Liver (tissue), 9 donors: ENCODE results near the gene INTS3. TPM values are rescaled to one million over a fixed set of nuclear protein-coding genes. Genes with fewer than 3 reads are reported as not detected.

Source experiments
- DNase-seq: peaks from one replicate; pipeline ENCODE4 v3.0.0-alpha.2; 2017; ENCODE audit warnings: low spot score
- H3K27ac ChIP-seq, 2 donors: one replicate each; pipeline ENCODE4 v1.7.0; 2013; ENCODE audit warnings: inconsistent platforms in 2 of 2, low read length in 2 of 2, control low read depth in 1 of 2, low read depth in 1 of 2, mild to moderate bottlenecking in 1 of 2
- H3K27me3 ChIP-seq, 4 donors: one replicate each; pipeline versions ENCODE4 v1.6.1 to v1.7.0; 2013; ENCODE audit warnings: low read length in 3 of 4, inconsistent platforms in 1 of 4, mild to moderate bottlenecking in 1 of 4, moderate library complexity in 1 of 4; ENCODE audit not compliant: control insufficient read depth in 4 of 4, insufficient read depth in 4 of 4
- H3K36me3 ChIP-seq, 4 donors: one replicate each; pipeline versions ENCODE4 v1.6.1 to v1.7.0; 2013; ENCODE audit warnings: low read length in 3 of 4, mild to moderate bottlenecking in 3 of 4, low read depth in 1 of 4, moderate library complexity in 1 of 4; ENCODE audit not compliant: control insufficient read depth in 4 of 4, insufficient read depth in 3 of 4
- H3K4me1 ChIP-seq, 4 donors: one replicate each; pipeline versions ENCODE4 v1.6.1 to v1.7.0; 2013; ENCODE audit warnings: low read length in 3 of 4, mild to moderate bottlenecking in 3 of 4, moderate library complexity in 1 of 4; ENCODE audit not compliant: control insufficient read depth in 4 of 4, insufficient read depth in 4 of 4
- H3K4me3 ChIP-seq, 3 donors: one replicate each; pipeline versions ENCODE4 v1.6.1 to v1.7.0; 2013; ENCODE audit warnings: low read length in 3 of 3, control low read depth in 1 of 3, low read depth in 1 of 3, mild to moderate bottlenecking in 1 of 3
- H3K9ac ChIP-seq, 2 donors: one replicate each; pipeline ENCODE4 v1.7.0; 2013; ENCODE audit warnings: low read length in 2 of 2, mild to moderate bottlenecking in 2 of 2, moderate library complexity in 2 of 2, control low read depth in 1 of 2, low read depth in 1 of 2
- H3K9me3 ChIP-seq, 4 donors: one replicate each; pipeline versions ENCODE4 v1.6.1 to v1.7.0; 2013; ENCODE audit warnings: low read length in 3 of 4; ENCODE audit not compliant: control insufficient read depth in 4 of 4
- ATF3 ChIP-seq: IDR thresholded peaks from 2 replicates; pipeline ENCODE4 v1.6.1; 2016; ENCODE audit warnings: antibody characterized with exemption
- FOXA1 ChIP-seq: IDR thresholded peaks from 2 replicates; pipeline ENCODE4 v1.6.1; 2016; ENCODE audit warnings: antibody characterized with exemption
- FOXA2 ChIP-seq: IDR thresholded peaks from 2 replicates; pipeline ENCODE4 v1.6.1; 2016; ENCODE audit warnings: antibody characterized with exemption
- GABPA ChIP-seq, 2 donors: IDR thresholded peaks in 1 of 2; conservative IDR thresholded peaks in 1 of 2; 2 replicates each; pipeline ENCODE4 v1.6.1; 2016; ENCODE audit warnings: antibody characterized with exemption in 2 of 2, mild to moderate bottlenecking in 1 of 2, moderate library complexity in 1 of 2
- HNF4G ChIP-seq: IDR thresholded peaks from 2 replicates; pipeline ENCODE4 v1.6.1; 2016; ENCODE audit warnings: antibody characterized with exemption
- JUND ChIP-seq, 2 donors: IDR thresholded peaks; 2 replicates each; pipeline ENCODE4 v1.6.1; 2016; ENCODE audit warnings: antibody characterized with exemption in 2 of 2
- NR2F2 ChIP-seq: IDR thresholded peaks from 2 replicates; pipeline ENCODE4 v1.6.1; 2016; ENCODE audit warnings: antibody characterized with exemption
- RAD21 ChIP-seq, 2 donors: IDR thresholded peaks; 2 replicates each; pipeline ENCODE4 v1.6.1; 2016; ENCODE audit warnings: antibody characterized with exemption in 2 of 2, mild to moderate bottlenecking in 2 of 2
- REST ChIP-seq: IDR thresholded peaks from 2 replicates; pipeline ENCODE4 v1.6.1; 2016; ENCODE audit warnings: antibody characterized with exemption, mild to moderate bottlenecking
- TAF1 ChIP-seq: conservative IDR thresholded peaks from 2 replicates; pipeline ENCODE4 v1.6.1; 2016; ENCODE audit warnings: antibody characterized with exemption, mild to moderate bottlenecking
- YY1 ChIP-seq: IDR thresholded peaks from 2 replicates; pipeline ENCODE4 v1.6.1; 2016; ENCODE audit warnings: antibody characterized with exemption, mild to moderate bottlenecking
- ZBTB33 ChIP-seq: IDR thresholded peaks from 2 replicates; pipeline ENCODE4 v1.6.1; 2016; ENCODE audit warnings: antibody characterized with exemption
- WGBS: extraction: QIAGEN DNeasy Blood & Tissue Kit; methylation state at CpG from one replicate; pipeline ENCODE4 v1.1.7; 2013; 5-methylcytosine and 5-hydroxymethylcytosine counted together
- polyA plus RNA-seq, 2 donors: library from polyadenylated mRNA; stranded (reverse) in 1 of 2; unstranded in 1 of 2; fragments of 200-250 nt in 1 of 2; fragments of >200 nt in 1 of 2; fragmentation: Nextera tagmentation in 1 of 2; extraction: Ambion mirVana in 1 of 2; gene quantifications; one replicate each; pipeline versions ENCODE4 v1.2.1 to v1.2.3, GENCODE V29; 2013 to 2015
- total RNA-seq, 2 donors: library from RNA; depleted of rRNA; stranded (reverse); fragments of >200 nt; gene quantifications; one replicate each; pipeline ENCODE4 v1.2.3, GENCODE V29; 2014
- donor health status: healthy.
- donor health status: healthy.
- donor health status: healthy.
- donor health status: healthy.
- donor health status: healthy.

INTS3 gene
- total and polyA plus RNA-seq, 4 donors, result 9.0 to 26.0 (median 15.2) TPM

GRCh38 chr1:153745417-153745816, 17.6 kb downstream of the INTS3 start:
- no peak overlapping the region for H3K9ac ChIP-seq
- H3K27ac ChIP-seq, result no peak overlapping the region
- H3K36me3 ChIP-seq, result peaks cover 8 to 43% (median 41%) of the 10 kb centered on the region in 4 donors
- peaks cover 6 to 47% (median 30%) of the 10 kb centered on the region in 4 donors for H3K4me1 ChIP-seq
- DNase-seq, result no peak
- WGBS, result 96% methylated on average over 2 of the region's 2 CpGs
- no peak for TF ChIP-seq ATF3
- TF ChIP-seq JUND (IDR thresholded peaks at IDR 0.05), result no peak
- TF ChIP-seq GABPA (IDR thresholded peaks at IDR 0.05 in 1 of 2, conservative IDR thresholded peaks at IDR 0.05 in 1 of 2), result no peak
- no peak for TF ChIP-seq RAD21 (IDR thresholded peaks at IDR 0.05)
- TF ChIP-seq TAF1, result no peak
- no peak for TF ChIP-seq REST
- no peak for TF ChIP-seq FOXA2
- no peak for TF ChIP-seq YY1
- no peaks in the 10 kb centered on the region for H3K27me3 ChIP-seq
- no peak overlapping the region for H3K4me3 ChIP-seq
- H3K9me3 ChIP-seq, result no peaks in the 10 kb centered on the region

GRCh38 chr1:153746174-153746573, 18.3 kb downstream of the INTS3 start:
- Histone ChIP-seq H3K27ac (no peak overlapping the region), H3K27me3 (no peaks in the 10 kb centered on the region), H3K9ac (no peak overlapping the region), H3K36me3 (peaks cover 6 to 46% (median 39%) of the 10 kb centered on the region in 4 donors), H3K4me1 (peaks cover 6 to 43% (median 24%) of the 10 kb centered on the region in 4 donors), H3K4me3 (no peak overlapping the region), H3K9me3 (no peaks in the 10 kb centered on the region)
- DNase-seq, result no peak
- 98% methylated on average over 13 of the region's 13 CpGs for WGBS
- no peak for TF ChIP-seq FOXA1
- TF ChIP-seq HNF4G, result no peak
- no peak for TF ChIP-seq TAF1
- no peak for TF ChIP-seq GABPA (IDR thresholded peaks at IDR 0.05 in 1 of 2, conservative IDR thresholded peaks at IDR 0.05 in 1 of 2)
- no peak for TF ChIP-seq NR2F2
- no peak for TF ChIP-seq REST
- no peak for TF ChIP-seq JUND (IDR thresholded peaks at IDR 0.05)
- no peak for TF ChIP-seq ZBTB33
